Left ventricle myocardium superior (tissue), 1 donor: ENCODE results near the gene PCDH17. TPM values are rescaled to one million over a fixed set of nuclear protein-coding genes. Genes with fewer than 3 reads are reported as not detected.
A peak's percentile ranks its signal among the peaks of the same experiment; 100 is the strongest.

ENCODE experiments used
- ATAC-seq: fragments of 200-7000 bp; cut with Tn5 transposase; one replicate; pipeline ENCODE4 v1.9.1; 2020; ENCODE audit warnings: mild to moderate bottlenecking, moderate library complexity
- DNase-seq: peaks from one replicate; pipeline ENCODE4 v3.0.0-alpha.2; 2020
- intact Hi-C: fragments of 100-400 bp; cut with micrococcal nuclease; formaldehyde crosslinking; loops from one replicate; pipeline ENCODE4 v1.11.0; 2022
- total RNA-seq: library from RNA; stranded (reverse); fragmentation: NEBNext Ultra II Directional; extraction: Animal tissue kit (Norgen Biotek cat#: 25700); gene quantifications from one replicate; pipeline ENCODE4 v1.2.1, GENCODE V29; 2021
- donor health status: DM: no; HTN: yes; CAD: no; lungs with severe emphysema.

Gene PCDH17
- total RNA-seq, 1 donor from 2014 or later: 2.9 TPM

DNA sequence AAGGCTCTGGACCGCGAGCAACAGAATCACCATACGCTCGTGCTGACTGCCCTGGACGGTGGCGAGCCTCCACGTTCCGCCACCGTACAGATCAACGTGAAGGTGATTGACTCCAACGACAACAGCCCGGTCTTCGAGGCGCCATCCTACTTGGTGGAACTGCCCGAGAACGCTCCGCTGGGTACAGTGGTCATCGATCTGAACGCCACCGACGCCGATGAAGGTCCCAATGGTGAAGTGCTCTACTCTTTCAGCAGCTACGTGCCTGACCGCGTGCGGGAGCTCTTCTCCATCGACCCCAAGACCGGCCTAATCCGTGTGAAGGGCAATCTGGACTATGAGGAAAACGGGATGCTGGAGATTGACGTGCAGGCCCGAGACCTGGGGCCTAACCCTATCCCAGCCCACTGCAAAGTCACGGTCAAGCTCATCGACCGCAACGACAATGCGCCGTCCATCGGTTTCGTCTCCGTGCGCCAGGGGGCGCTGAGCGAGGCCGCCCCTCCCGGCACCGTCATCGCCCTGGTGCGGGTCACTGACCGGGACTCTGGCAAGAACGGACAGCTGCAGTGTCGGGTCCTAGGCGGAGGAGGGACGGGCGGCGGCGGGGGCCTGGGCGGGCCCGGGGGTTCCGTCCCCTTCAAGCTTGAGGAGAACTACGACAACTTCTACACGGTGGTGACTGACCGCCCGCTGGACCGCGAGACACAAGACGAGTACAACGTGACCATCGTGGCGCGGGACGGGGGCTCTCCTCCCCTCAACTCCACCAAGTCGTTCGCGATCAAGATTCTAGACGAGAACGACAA lies 1.8 kb downstream of the PCDH17 start:
- DNase-seq (peak; percentile 76), ATAC-seq (peak; percentile 70)
- intact Hi-C loops: no loop called here

DNA sequence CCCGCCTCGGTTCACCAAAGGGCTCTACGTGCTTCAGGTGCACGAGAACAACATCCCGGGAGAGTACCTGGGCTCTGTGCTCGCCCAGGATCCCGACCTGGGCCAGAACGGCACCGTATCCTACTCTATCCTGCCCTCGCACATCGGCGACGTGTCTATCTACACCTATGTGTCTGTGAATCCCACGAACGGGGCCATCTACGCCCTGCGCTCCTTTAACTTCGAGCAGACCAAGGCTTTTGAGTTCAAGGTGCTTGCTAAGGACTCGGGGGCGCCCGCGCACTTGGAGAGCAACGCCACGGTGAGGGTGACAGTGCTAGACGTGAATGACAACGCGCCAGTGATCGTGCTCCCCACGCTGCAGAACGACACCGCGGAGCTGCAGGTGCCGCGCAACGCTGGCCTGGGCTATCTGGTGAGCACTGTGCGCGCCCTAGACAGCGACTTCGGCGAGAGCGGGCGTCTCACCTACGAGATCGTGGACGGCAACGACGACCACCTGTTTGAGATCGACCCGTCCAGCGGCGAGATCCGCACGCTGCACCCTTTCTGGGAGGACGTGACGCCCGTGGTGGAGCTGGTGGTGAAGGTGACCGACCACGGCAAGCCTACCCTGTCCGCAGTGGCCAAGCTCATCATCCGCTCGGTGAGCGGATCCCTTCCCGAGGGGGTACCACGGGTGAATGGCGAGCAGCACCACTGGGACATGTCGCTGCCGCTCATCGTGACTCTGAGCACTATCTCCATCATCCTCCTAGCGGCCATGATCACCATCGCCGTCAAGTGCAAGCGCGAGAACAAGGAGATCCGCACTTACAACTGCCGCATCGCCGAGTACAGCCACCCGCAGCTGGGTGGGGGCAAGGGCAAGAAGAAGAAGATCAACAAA lies 2.6 kb downstream of the PCDH17 start:
- ATAC-seq (no peak), DNase-seq (peak; percentile 28)
- intact Hi-C loops: no loop called here

DNA sequence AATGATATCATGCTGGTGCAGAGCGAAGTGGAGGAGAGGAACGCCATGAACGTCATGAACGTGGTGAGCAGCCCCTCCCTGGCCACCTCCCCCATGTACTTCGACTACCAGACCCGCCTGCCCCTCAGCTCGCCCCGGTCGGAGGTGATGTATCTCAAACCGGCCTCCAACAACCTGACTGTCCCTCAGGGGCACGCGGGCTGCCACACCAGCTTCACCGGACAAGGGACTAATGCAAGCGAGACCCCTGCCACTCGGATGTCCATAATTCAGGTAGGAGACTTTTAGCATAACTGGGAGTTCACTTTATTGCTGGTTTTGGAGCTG lies 3.3 kb downstream of the PCDH17 start:
- no peak for ATAC-seq
- peak; percentile 34 for DNase-seq

DNA sequence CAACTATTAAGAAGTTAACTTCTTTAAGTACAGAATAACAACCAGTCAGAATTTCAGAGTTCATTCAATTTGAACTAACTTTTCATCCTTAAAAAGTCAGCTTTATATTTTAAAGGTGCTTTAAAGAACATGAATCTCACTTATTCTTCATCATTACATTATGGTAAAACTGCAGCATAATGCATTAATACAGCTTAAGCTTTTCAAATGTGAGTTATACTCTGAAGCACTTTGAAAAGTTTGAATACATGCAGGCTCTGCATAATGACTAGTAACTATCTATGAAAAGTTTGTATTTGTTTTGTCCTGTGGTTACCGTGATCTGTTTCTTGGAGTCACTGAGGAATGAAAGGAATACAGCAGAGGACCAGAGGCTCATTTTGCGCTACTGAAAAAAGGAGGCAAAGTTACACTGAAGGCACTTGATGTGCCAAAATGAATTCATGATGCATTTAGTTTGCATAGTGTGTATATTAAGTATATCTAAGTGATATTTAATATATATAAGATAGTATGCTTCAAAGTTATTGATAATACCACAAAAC lies 4.1 kb downstream of the PCDH17 start:
- ATAC-seq (no peak), DNase-seq (no peak)
- intact Hi-C loops: no loop called here

More for the DNA sequence above, 3.3 kb downstream of the PCDH17 start:
- intact Hi-C loops: no loop called here

DNA sequence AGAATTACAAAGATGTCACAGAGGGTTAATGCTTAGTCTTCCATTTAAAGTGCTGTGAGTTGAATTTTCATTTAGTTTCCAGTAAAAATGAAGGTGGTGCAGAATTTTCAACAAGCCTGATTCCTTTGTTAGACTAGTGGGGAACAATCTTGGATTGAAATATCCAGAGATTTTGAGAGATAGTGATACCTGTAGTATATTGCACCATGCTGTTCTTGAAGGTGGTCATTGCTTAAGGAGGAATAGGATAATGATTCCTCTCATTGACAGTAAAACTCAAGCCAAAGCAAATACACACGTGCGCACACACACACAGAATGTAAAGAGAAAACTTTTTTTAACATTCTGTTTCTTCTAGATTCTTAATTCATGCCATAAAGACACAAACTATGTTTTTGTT lies 5.3 kb downstream of the PCDH17 start:
- DNase-seq: no peak
- intact Hi-C loops: no loop called here
- no peak for ATAC-seq

DNA sequence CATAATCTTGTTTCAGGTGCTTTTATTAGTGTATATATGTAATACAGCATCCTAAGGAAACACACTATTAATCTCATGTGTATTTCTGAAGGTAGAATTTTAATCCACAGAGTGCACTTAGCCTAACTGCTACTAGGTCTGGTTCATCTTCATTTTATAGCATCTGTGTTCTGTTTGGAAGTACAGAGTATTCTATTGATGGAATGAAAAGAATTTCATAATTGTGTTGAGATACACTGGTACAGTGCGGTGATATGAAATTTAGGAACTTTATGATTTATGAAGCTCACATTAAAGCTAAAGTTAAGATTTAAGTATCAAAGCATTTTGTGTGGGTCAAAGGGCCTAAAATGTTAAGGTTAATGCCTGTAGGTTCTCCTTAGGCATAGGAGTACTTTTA lies 6.0 kb downstream of the PCDH17 start:
- ATAC-seq: no peak
- no peak for DNase-seq
- intact Hi-C loops: no loop called here

DNA sequence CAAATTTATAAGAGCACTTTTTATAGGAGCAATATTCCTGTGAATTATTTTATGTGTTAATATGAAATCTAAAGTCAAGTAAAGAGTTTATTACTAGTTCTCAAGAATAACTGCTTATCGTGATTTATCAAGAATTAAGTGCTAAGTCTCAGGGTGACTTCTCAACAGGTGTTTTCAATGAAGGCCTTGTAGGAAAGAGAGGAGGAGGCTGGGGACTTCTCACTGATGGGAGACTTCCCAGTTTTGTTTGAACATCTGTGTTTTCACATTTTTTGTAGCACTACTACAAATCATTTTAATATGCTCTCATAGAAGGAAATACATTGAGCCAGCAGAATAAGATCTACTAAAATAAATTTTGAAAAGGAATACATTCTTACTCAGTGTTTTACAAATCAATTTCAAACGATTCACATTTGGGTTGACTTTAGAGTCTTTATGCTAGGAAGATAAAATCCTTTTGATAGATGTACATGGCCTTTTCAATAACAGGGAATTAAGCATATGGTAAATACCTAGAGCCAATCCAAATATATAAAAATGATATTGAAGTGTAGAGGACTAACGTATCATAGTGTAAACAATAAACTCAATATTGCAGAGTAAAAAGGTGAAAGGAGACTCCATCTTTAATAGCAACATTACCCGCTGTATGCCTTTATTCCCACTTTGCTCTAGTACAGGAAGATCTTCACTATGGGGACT lies 6.8 kb downstream of the PCDH17 start:
- ATAC-seq (no peak), DNase-seq (no peak)
- intact Hi-C loops: no loop called here

DNA sequence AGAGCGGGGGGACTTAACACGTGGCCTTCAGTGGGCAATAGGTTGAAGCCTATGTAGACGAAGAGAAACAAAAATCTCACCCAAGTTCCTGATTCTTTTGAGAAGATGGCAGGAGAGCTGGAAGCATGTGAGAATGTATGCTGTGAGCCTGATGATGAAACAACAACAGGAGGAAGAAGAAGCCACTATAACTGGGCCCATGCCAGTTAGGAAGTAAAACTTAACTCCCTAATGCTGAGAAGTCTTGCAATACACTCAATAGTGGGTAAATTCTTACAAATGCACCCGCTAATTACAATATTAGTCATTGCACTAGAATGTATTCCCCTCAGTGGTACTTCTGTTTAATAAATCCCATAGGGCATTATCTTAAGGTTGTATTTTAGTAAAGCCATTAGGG lies 9.1 kb downstream of the PCDH17 start:
- intact Hi-C loops: no loop called here
- ATAC-seq (no peak), DNase-seq (no peak)

DNA sequence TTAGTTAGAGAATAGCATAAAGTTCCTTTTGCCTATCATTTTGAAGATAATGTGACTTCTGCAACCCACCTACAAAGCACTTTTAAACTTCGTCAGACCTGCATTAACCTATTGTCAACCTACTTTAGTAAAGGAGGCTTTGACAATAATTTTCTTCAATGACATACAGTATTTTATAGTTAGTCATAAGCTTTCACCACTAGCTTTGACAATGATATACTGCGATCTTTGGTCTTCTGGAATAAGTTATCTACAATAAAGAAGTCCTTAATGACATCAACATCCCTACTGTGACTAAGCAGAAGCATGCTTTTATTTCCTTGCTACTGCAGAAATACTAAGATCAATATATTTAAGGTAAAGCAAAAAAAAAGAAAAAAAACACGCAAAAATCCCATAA lies 9.5 kb downstream of the PCDH17 start:
- DNase-seq (no peak), ATAC-seq (no peak)
- intact Hi-C loops: no loop called here

DNA sequence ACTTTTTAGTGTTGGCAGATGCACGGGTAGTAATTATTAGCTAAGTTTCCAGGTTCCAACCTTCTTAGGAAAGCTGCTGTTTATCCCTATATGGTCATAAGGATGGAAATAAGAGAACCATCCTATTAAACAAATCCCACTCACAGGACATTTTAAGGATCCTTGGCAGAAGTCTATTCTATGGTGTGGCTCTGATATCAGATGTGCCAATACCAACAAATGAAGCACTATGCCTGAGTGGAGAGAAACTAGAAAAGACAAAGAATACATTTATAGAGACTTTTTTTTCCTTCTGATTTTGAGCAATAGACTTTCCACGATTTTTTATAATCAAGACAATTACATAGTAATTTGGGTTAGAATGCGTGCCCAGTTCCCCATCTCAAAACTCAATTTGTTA lies 12.6 kb downstream of the PCDH17 start:
- ATAC-seq: no peak
- DNase-seq: no peak
- intact Hi-C loops: no loop called here

DNA sequence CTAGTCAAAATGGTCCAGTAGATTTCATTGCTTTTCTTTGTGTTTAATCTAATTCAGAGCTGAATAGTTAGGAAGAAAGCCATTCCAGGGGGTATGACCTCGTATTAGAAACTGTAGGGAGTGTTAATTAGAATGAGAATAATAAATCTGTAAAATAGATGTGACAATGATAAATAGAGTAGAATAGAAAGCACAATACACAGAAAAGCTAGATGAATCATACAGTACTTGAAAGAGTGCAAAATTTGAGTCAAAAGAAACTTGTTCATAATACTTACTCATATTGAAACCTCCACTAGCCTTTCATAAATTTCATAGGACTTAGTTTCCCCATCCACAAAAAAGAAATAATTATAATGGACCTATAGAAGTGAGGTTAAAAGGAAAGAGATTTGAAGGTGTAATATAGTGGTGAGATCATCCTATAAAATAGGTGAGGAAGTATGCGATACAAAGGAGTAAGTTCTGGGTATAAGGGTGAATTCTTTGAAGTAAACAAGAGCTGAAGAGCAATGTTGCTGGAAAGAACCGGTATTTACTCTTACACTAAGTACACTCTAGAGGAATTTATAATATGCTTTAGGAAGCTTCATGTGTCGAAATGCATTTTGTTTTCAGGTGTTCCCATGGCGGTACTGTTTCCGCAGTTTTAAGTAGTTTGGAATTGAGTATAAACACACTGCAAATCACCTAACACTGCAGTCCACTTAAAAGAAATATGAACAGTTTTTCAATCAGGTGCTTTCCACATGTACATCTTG lies 21.9 kb downstream of the PCDH17 start:
- intact Hi-C loops: no loop called here

DNA sequence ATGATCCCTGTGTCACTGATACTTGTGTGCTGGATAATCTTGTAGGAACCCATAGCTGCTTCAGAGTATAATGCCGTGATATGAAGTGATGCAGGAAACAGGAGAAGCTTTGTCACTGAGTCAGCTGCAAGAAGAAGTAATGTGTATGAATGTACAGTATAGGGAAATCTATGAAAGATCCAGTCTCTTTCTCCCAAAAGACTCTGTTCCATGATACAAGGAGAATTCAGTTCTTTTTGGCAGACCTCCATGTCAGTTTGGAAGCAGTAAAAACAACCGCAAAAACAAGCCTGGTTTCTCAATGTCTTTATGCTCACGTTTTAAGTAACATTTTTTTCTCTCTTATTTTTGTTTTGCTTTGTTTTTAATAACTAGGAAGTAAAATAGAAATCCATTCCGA lies 33.9 kb downstream of the PCDH17 start:
- DNase-seq (no peak), ATAC-seq (no peak)
- intact Hi-C loops: no loop called here

More for the DNA sequence above, 21.9 kb downstream of the PCDH17 start:
- ATAC-seq: no peak
- DNase-seq: no peak

DNA sequence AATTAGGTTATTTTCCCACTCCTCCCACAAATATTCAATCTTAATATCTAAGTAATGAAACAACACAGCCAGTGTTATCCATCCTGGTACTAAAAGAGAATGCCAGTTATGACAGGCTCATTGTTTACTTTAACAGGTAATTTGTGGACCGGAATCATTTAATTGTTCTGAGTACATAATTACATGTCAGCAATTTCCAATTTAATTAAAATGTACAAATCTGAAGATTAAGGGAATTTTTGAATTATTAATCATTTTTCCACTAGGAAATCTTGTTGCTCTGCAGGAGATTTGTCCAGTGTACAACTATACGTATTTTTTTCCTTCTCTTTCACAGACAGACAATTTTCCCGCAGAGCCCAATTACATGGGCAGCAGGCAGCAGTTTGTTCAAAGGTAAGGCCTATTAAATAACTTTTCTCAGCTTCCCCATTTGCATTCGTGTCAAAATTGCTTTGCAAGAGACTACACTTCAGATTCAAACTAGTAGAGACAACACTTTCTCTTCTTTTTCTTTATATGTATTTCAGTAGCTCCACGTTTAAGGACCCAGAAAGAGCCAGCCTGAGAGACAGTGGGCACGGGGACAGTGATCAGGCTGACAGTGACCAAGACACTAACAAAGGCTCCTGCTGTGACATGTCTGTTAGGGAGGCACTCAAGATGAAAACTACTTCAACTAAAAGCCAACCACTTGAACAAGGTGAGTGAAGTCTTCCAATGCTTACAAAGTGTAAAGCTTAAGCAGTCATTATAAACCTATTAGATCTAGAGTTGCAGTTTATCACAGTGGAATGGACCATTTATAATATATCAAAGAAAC lies 34.8 kb downstream of the PCDH17 start:
- no peak for DNase-seq
- intact Hi-C loops: no loop called here
- ATAC-seq: no peak

DNA sequence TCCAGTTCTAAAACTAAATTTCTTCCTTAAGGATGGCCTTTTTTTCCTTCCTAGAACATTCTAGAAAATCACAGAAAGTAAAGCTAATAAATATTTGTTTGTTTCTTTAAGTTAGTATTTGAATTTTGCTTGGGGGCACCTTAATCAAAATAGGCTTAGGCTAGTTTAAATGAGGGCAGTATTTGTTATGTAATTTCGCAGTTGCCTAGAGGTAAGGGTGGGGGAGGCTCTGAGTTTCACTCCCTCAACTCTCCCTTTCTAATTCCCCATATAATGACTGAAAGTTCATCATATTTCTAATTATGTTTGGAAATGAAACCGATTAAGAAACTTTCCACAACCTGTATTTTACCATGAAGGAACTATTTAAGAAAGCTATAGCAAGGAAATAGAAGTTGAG lies 40.6 kb downstream of the PCDH17 start:
- ATAC-seq: no peak
- intact Hi-C loops: no loop called here
- no peak for DNase-seq

DNA sequence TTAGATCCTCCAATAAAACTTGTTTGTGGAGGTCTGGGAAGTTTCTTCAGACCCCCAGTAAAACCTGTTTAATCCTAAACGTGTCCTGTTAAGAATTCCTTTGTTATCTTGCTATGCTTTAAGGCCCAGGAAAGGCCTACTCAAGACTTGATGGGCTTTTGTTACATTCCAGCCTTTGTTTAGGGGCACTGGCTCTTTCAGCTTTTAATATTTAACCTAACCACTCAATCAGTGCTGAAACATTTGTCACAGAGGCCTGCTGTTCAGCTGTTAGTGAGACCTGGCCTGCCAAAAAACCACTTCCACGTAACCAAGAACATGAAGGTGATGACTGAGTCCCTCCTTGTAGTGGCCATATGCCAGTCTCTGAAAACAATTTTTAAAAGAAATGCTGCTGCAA lies 41.7 kb downstream of the PCDH17 start:
- intact Hi-C loops: no loop called here
- DNase-seq (no peak), ATAC-seq (no peak)

DNA sequence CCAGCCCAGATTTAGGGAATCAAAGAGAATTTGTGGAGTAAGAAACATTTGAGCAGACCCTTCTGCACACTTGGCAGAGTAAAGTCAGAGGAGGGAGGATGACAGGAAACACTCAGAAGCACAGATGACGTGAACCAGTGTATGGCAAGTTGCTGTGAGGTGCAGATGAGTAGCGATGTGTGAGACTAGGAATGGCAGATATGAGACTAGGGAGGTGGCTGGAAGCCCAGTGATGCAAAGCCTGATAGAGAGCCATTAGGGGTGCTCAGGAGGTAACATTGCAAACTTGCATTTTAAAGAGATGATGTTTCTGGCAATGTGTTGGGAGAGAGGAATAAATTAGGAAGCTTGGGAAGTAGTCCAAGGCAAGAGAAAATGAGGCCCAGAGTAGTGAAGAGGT lies 44.0 kb downstream of the PCDH17 start:
- DNase-seq (no peak), ATAC-seq (no peak)
- intact Hi-C loops: no loop called here

DNA sequence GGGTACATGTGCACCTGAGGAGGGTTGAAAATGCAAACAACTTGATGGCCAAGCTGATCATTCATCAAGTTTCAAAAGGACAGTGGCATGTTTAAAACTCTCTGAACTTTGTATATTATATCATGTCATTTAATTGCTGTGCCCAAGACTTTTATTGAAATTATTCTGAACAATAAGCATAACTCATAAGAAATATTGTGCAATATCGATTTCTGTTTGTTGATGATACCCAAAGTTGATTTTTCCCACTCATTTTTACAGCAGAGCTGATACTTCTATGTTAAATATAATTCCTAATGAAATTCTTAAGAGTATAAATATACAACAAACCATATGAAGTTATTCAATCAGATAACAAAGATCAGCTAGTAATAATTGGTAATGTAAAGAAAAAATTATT lies 49.1 kb downstream of the PCDH17 start:
- intact Hi-C loops: no loop called here
- DNase-seq (no peak), ATAC-seq (no peak)

DNA sequence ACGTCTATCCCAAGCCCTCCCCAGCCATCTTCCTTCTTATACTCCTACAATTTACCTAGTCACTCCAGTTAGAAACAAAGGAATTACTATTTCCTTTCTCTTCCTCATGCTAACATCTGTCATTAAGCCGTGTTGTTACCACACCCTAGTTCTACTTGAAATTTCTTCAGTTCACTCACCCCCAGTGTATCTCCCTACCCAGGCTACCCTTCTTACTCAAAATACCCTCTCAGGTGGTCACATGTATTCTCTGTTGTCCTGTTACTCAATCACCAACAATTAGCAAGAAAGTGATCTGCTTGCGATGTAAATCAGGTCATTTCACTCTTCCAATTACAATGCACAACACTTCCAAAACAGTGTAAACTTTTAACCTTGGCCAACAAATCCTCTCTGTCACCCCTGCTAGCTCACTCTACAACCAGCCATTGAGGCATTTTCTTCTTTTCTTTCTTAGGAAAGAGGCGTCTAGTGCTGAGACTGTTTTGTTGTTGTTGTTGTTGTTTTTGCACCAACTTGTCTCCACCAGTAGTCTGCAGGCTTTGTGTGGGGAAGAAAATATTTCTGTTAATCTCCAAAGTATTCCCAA lies 50.7 kb downstream of the PCDH17 start:
- intact Hi-C loops: no loop called here
- ATAC-seq (no peak), DNase-seq (no peak)
